ENCODE measurements around the gene TAPBP. TPM values are rescaled to one million over a fixed set of nuclear protein-coding genes. Genes with fewer than 3 reads are reported as not detected.

TAPBP gene
- total RNA-seq, 1 experiment from 2014 or later: 80.1 TPM

- Histone ChIP-seq H3K9ac (ENCODE audit: low read length) (no peak overlapping the region), H3K36me3 (ENCODE audit: control insufficient read depth in 1 of 2, insufficient read depth in 2 of 2, low read length in 2 of 2) (peaks cover 9 to 11% of the 10 kb centered on the region in 2 experiments; a peak in 3 of 4 replicates), H3K4me1 (ENCODE audit: control insufficient read depth in 1 of 2, insufficient read depth in 2 of 2, low read length in 2 of 2) (peaks cover 0 to 9% of the 10 kb centered on the region in 2 experiments; a peak in 1 of 4 replicates), H4K20me1 (ENCODE audit: insufficient read depth) (no peaks in the 10 kb centered on the region), H3K27me3 (ENCODE audit: insufficient read depth, low read length) (no peaks in the 10 kb centered on the region), H2AFZ (ENCODE audit: low read depth, low read length, poor library complexity, severe bottlenecking) (no peak overlapping the region), H3K79me2 (ENCODE audit: insufficient read depth, low read length) (peaks cover 22% of the 10 kb centered on the region), H3K9me2 (ENCODE audit: insufficient read depth) (no peaks in the 10 kb centered on the region), H3K27ac (ENCODE audit: low read depth, low read length) (no peak overlapping the region), H3K9me3 (ENCODE audit: control insufficient read depth in 1 of 2, insufficient read depth in 1 of 2, low read depth in 1 of 2, low read length in 2 of 2) (no peaks in the 10 kb centered on the region), H3K4me3 (replicated peaks in 1 of 2; ENCODE audit: low read depth in 1 of 2, low read length in 2 of 2) (no peak overlapping the region), H3K4me2 (ENCODE audit: low read length) (no peak overlapping the region)
- TF ChIP-seq ATF3 (IDR thresholded peaks at IDR 0.05): no peak
- TF ChIP-seq CBX3 (IDR thresholded peaks at IDR 0.05; ENCODE audit: low read depth): no peak
- no peak for TF ChIP-seq ZNF274 (IDR thresholded peaks at IDR 0.05; ENCODE audit: low read depth, low read length)
- TF ChIP-seq ZFX (IDR thresholded peaks at IDR 0.05): no peak
- ChIA-PET RAD21 (ENCODE audit: low non-redundant PET in 1 of 2, low total read pairs in 2 of 2, uncharacterized antibody in 2 of 2, unreplicated experiment in 2 of 2) (no interaction called here), POLR2A (no interaction called here), CTCF (no interaction called here)
- no TSS peak for BruUV-seq (replicated peaks)
- ATAC-seq: no peak
- intact Hi-C loops (cut with micrococcal nuclease): no loop called here
- DNase-seq (ENCODE audit: low read depth, low spot score): no peak
Observed at GRCh38 chr6:33304216-33304615, 9.7 kb downstream of the TAPBP start.

DNA sequence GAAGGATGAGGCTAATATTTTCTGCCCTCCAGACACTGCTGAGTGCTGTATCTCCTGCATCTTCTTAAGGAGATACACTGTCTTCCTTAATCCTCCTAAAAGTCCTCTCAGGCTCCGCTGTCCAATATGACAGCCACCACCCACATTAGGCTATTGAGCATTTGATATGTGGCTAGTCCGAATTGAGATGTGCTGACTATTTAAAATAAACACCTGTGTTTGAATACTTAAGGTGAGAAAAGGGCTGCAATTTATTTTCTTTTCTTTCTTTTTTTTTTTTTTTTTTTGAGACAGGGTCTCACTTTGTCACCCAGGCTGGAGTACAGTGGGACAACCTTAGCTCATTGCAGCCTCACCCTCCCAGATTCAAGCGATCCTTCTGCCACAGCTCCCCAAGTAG is 12.0 kb downstream of the TAPBP start:
- H4K20me1 ChIP-seq (ENCODE audit: insufficient read depth): no peaks in the 10 kb centered on the region
- no TSS peak for BruUV-seq (replicated peaks)
- RAD21 ChIA-PET (ENCODE audit: low non-redundant PET in 1 of 2, low total read pairs in 2 of 2, uncharacterized antibody in 2 of 2, unreplicated experiment in 2 of 2): no interaction called here
- no peak for TF ChIP-seq SIN3A (IDR thresholded peaks at IDR 0.05; ENCODE audit: low read depth)
- TF ChIP-seq EZH2 (IDR thresholded peaks at IDR 0.05): no peak
- TF ChIP-seq CEBPB (IDR thresholded peaks at IDR 0.05; ENCODE audit: low read depth): no peak
- TF ChIP-seq EZH2phosphoT487 (IDR thresholded peaks at IDR 0.05; ENCODE audit: borderline replicate concordance): no peak
- no peak for TF ChIP-seq ATF3 (IDR thresholded peaks at IDR 0.05)
- no peak for TF ChIP-seq EGR1 (IDR thresholded peaks at IDR 0.05; ENCODE audit: low read depth)
- TF ChIP-seq FOSL1 (IDR thresholded peaks at IDR 0.05; ENCODE audit: low read depth): no peak
- TF ChIP-seq POLR2A (IDR thresholded peaks at IDR 0.05; ENCODE audit: borderline replicate concordance, extremely low read depth, insufficient read depth, insufficient read length): no peak
- TF ChIP-seq, protein P1, sequence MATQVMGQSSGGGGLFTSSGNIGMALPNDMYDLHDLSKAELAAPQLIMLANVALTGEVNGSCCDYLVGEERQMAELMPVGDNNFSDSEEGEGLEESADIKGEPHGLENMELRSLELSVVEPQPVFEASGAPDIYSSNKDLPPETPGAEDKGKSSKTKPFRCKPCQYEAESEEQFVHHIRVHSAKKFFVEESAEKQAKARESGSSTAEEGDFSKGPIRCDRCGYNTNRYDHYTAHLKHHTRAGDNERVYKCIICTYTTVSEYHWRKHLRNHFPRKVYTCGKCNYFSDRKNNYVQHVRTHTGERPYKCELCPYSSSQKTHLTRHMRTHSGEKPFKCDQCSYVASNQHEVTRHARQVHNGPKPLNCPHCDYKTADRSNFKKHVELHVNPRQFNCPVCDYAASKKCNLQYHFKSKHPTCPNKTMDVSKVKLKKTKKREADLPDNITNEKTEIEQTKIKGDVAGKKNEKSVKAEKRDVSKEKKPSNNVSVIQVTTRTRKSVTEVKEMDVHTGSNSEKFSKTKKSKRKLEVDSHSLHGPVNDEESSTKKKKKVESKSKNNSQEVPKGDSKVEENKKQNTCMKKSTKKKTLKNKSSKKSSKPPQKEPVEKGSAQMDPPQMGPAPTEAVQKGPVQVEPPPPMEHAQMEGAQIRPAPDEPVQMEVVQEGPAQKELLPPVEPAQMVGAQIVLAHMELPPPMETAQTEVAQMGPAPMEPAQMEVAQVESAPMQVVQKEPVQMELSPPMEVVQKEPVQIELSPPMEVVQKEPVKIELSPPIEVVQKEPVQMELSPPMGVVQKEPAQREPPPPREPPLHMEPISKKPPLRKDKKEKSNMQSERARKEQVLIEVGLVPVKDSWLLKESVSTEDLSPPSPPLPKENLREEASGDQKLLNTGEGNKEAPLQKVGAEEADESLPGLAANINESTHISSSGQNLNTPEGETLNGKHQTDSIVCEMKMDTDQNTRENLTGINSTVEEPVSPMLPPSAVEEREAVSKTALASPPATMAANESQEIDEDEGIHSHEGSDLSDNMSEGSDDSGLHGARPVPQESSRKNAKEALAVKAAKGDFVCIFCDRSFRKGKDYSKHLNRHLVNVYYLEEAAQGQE (IDR thresholded peaks at IDR 0.05; ENCODE audit: low read depth): no peak
- no peak for TF ChIP-seq SP1 (IDR thresholded peaks at IDR 0.05; ENCODE audit: low read depth)
- TF ChIP-seq RAD21 (IDR thresholded peaks at IDR 0.05; ENCODE audit: low read depth): no peak
- no peak for TF ChIP-seq MAX (IDR thresholded peaks at IDR 0.05)
- TF ChIP-seq YY1 (IDR thresholded peaks at IDR 0.05; ENCODE audit: extremely low read depth, insufficient replicate concordance, low read depth, low read length): no peak
- TF ChIP-seq JUND (IDR thresholded peaks at IDR 0.05): no peak
- no peak for TF ChIP-seq CBX3 (IDR thresholded peaks at IDR 0.05; ENCODE audit: low read depth)

More for the DNA sequence above, 12.0 kb downstream of the TAPBP start:
- H3K79me2 ChIP-seq (ENCODE audit: insufficient read depth, low read length): peaks cover 21% of the 10 kb centered on the region
- H3K4me2 ChIP-seq (ENCODE audit: low read length): no peak overlapping the region
- no peak overlapping the region for H3K9ac ChIP-seq (ENCODE audit: low read length)
- no peak overlapping the region for H3K4me3 ChIP-seq (replicated peaks in 1 of 2; ENCODE audit: low read depth in 1 of 2, low read length in 2 of 2)
- no peak overlapping the region for H2AFZ ChIP-seq (ENCODE audit: low read depth, low read length, poor library complexity, severe bottlenecking)
- intact Hi-C loops (cut with micrococcal nuclease): no loop called here
- no peaks in the 10 kb centered on the region for H3K9me3 ChIP-seq (ENCODE audit: control insufficient read depth in 1 of 2, insufficient read depth in 1 of 2, low read depth in 1 of 2, low read length in 2 of 2)
- peaks cover 4 to 23% of the 10 kb centered on the region in 2 experiments; a peak in 3 of 4 replicates for H3K4me1 ChIP-seq (ENCODE audit: control insufficient read depth in 1 of 2, insufficient read depth in 2 of 2, low read length in 2 of 2)
- DNase-seq (ENCODE audit: low read depth, low spot score) (no peak), ATAC-seq (no peak)
- H3K27ac ChIP-seq (ENCODE audit: low read depth, low read length): no peak overlapping the region
- CTCF ChIA-PET: no interaction called here
- H3K36me3 ChIP-seq (ENCODE audit: control insufficient read depth in 1 of 2, insufficient read depth in 2 of 2, low read length in 2 of 2): peaks cover 9 to 11% of the 10 kb centered on the region in 2 experiments; a peak in 3 of 4 replicates
- H3K27me3 ChIP-seq (ENCODE audit: insufficient read depth, low read length): no peaks in the 10 kb centered on the region
- POLR2A ChIA-PET: interaction anchor here (1.0 kb wide), 1 partner anchor 9 kb away, joined by 3 read pairs; no protein-coding TSS in a partner anchor
- no peaks in the 10 kb centered on the region for H3K9me2 ChIP-seq (ENCODE audit: insufficient read depth)

Measured in HCT116 (cell line).